GM12875 (cell line): ENCODE measurements around the gene JMJD1C.

Experiments
- H3K4me3 ChIP-seq: one replicate; pipeline ENCODE4 v1.5.1; 2011; ENCODE audit warnings: low read depth, low read length, control low read depth
- TF ChIP-seq, protein P1 (sequence below): IDR thresholded peaks from 2 replicates; pipeline ENCODE4 v1.5.1; 2011; ENCODE audit warnings: low read depth, mild to moderate bottlenecking, control low read depth, inconsistent platforms, low read length, moderate library complexity, borderline replicate concordance; ENCODE audit not compliant: insufficient read depth

JMJD1C gene

DNA sequence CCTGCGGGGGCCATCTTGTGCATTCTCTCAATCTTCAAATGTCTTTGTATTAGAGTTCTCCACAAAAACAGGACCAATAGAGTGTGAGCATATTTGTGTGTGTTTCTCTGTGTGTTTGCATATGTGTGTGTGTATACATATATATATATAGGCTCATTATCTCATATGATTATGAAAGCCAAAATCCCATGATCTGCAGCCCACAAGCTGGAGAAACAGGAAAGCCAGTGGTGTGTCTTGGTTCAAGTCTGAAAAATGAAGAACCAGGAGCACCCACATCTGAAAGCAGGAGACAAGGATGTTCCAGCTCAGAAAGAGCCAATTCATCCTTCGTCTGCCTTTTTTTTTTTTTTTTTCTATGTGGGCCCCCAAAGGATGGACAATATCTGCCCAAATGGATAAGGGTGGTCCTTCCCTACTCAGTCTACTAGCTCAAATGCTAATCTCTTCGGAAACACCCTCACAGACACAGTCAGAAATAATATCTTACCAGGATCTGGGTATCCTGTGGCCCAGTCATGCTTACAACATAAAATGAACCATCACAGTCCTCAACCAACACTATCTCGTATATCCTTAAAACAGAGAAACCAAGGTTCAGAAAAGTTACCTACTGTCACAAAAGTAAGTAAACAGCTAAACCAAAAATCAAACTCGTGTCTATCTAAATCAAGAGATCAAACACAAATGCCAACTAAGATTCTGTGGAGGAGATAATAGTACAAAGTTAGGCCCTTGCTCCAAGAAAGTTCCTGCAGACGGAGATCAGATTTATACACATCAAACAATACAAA is 141.9 kb downstream of the JMJD1C start:
- no peak overlapping the region for H3K4me3 ChIP-seq
- TF ChIP-seq, protein P1, sequence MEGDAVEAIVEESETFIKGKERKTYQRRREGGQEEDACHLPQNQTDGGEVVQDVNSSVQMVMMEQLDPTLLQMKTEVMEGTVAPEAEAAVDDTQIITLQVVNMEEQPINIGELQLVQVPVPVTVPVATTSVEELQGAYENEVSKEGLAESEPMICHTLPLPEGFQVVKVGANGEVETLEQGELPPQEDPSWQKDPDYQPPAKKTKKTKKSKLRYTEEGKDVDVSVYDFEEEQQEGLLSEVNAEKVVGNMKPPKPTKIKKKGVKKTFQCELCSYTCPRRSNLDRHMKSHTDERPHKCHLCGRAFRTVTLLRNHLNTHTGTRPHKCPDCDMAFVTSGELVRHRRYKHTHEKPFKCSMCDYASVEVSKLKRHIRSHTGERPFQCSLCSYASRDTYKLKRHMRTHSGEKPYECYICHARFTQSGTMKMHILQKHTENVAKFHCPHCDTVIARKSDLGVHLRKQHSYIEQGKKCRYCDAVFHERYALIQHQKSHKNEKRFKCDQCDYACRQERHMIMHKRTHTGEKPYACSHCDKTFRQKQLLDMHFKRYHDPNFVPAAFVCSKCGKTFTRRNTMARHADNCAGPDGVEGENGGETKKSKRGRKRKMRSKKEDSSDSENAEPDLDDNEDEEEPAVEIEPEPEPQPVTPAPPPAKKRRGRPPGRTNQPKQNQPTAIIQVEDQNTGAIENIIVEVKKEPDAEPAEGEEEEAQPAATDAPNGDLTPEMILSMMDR, result no peak

DNA sequence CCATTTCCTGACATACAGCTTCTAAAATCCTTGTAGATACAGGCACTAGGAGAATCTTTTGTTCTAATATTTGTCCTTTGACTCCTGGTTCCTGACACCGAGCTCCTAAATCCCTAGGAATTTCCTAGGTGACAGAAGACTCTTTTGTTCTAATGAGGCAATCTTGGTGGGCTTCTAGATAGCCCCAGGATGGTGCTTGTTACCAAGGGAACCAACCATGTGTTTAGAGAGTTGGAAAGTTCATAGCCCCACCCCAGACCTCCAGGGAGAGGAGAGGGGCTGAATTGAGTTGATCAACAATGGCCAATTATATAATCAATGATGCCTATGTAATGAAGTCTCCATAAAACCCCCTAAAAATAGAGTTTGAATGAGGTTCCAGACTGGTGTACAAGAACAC is 145.1 kb downstream of the JMJD1C start:
- TF ChIP-seq, protein P1, result no peak
- H3K4me3 ChIP-seq, result no peak overlapping the region

GRCh38 chr10:63319231-63319630 is 146.5 kb downstream of the JMJD1C start:
- H3K4me3 ChIP-seq, result no peak overlapping the region
- TF ChIP-seq, protein P1, result no peak

- H3K4me3 ChIP-seq, result no peak overlapping the region
- TF ChIP-seq, protein P1, result no peak
Observed at GRCh38 chr10:63318491-63318890, 147.3 kb downstream of the JMJD1C start.

DNA sequence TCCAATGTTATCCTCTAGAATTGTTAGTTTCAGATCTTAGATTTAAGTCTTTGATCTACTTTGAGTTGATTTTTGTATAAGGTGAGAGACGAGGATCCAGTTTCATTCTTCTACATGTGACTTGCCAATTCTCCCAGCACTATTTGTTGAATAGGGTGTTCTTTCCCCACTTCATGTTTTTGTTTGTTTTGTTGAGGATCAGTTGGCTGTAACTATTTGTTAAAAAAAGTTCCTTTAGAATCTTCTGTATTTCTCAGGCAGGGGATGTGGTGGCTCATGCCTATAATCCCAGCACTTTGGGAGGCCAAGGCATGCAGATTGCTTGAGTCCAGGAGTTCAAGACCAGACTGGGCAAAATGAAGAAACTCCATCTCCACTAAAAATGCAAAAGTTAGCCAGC is 151.8 kb downstream of the JMJD1C start:
- TF ChIP-seq, protein P1, result no peak
- H3K4me3 ChIP-seq, result no peak overlapping the region

DNA sequence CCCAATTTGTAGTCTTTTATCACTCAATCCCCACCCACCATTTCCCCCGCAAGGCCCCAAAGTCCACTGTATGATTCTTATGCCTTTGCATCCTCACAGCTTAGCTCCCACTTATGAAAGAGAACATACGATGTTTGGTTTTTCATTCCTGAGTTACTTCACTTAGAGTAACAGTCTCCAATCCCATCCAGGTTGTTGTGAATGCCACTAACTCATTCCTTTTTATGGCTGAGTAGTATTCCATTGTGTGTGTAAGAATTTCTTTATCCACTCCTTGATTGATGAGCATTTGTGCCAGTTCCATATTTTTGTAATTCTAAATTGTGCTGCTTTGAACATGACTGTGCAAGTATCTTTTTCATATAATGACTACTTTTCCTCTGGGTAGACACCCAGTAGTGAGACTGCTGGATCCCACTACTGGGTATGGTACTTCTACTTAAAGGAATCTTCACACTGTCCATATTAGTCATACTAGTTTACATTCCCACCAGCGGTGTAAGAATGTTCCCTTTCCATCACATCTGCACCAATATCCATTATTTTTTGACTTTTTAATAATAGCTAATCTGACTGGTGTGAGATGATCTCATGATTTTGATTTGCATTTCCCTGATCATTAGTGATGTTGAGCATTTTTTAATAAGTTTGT is 152.6 kb downstream of the JMJD1C start:
- TF ChIP-seq, protein P1, result no peak
- no peak overlapping the region for H3K4me3 ChIP-seq

GRCh38 chr10:63308628-63309027 is 157.1 kb downstream of the JMJD1C start:
- H3K4me3 ChIP-seq, result no peak overlapping the region
- TF ChIP-seq, protein P1, result no peak
